NCI-H1417 treated with DMSO at 0.1 percent for 48 hours (cell line): ENCODE measurements around the gene STN1.

ENCODE experiments used
- DNase-seq: peaks from one replicate; lab custom pipeline; 2025; lab: John Stamatoyannopoulos, UW

The STN1 gene

DNA sequence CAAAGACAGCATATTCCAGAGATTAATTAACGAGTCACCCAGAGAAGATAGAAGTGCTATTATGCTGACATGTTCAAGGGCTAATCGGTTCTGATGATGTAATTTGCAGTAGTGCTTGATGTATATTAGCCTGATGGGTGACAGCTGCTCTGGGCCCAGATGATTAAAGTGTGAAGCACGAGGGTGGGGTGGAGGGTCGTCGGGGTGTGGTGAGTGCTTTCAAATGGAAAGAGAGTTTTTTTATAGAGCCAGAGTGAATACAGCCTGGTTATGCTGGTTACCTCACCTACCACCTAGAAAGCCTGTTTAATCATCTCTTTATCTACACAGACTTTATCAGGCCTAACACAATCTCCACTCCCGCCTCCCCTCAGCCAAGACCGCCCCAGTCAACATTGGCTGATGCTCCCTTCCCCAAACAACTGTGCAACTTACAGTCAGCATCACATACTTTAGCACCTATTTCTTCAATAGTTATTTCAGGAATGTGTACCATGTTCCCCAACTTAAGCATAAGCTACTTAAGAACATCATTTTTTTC, 11.5 kb upstream of the STN1 start:
- DNase-seq, result no peak

DNA sequence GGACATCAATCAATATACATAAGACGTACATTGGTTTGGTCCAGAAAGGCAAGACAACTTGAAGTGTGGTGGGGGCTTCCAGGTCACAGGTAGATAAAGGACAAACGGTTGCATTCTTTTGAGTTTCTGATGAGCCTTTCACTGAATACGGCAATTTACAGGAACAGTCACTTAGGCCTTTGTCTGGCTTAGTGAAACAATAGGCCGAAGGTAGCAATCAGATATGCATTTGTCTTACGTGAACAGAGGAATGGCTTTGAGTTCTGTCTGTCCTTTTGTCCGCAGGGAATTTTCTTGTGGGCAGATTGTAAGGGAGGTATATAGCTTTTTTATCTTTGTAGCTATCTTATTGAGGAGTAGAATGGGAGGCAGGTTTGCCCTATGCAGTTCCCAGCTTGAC, 10.8 kb upstream of the STN1 start:
- no peak for DNase-seq

DNA sequence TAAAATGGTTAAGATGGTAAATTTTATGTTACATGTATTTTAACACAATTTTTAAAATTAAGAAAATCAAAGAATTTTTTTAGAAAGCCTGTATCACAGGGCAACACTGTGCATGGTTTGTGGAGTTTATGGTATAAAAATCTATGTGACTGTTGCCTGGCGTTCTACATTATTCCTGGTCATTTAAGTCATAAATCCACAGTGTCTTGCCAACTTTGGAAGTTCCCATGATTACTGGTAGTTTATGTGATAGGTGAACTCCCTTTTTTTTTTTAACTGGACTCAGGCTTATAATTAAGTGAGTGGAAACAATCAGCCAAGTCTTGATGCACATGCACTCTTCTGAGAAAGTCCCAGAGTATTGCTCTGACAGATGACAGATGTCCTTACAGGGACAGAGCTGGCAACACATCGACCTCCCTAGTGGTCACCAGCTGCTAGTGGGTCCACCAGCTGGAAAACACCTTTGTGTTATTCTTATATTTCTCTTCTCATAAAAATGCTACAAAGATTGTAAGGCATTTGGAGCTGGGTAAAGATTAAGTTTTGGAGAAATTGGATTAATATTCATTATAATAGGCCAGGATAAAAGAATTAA, 8.8 kb upstream of the STN1 start:
- DNase-seq, result no peak

DNA sequence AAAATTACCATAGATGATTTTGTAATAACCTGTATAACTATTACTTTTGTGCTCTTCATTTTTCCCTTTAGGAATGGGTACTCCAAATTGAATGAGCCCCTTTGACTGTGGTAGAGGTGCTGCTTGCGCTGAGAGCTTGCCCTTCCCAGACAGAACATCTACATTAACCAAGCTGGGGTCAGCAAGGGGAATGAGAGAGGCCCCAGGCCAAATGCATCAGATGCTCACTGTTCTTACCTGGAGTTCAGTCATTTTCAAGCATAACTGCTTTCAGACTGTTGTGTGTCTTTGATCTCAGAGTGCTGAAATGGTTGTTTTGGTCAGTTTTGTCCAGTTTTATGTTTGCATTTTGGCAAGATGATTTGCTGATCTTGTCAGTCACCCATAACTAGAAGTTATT, 7.6 kb upstream of the STN1 start:
- DNase-seq, result no peak

DNA sequence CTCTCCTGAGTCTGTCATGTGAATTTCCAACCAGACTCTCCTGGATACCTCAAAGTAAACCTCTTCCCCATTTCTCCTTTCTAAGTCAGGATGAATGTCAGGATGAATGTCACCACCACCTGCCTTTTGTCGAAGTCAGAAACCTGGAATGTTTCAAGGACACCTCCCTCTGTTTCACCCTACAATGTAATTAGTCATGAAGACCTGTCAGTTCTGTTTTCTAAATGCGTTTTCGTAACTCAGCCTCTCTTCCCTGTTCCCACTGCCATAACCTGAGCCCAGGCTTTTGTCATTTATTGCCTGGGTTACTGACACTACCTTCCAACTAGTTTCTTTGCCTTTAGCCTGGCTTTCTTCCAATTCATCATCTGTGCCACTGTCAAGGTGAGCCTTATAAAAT, 5.5 kb upstream of the STN1 start:
- no peak for DNase-seq

DNA sequence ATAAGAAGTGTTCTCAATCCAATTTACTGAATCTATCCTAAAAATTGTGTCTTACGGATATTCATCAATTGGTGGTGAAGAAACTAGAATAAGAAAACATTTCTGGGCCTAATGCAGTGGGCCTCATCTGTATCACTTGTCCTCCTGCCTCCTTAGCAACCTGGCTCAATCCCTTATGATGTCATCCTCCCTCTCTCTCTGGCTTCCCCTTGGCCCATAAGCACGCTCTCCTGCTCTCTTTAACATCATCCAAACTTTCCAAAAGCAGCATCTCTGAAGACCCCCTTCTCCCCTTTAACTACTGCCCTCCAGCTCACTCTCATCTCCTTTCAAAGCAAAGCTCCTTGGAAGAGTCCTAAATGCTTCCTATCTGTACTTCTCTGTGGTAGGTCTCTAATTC, 4.7 kb upstream of the STN1 start:
- no peak for DNase-seq

DNA sequence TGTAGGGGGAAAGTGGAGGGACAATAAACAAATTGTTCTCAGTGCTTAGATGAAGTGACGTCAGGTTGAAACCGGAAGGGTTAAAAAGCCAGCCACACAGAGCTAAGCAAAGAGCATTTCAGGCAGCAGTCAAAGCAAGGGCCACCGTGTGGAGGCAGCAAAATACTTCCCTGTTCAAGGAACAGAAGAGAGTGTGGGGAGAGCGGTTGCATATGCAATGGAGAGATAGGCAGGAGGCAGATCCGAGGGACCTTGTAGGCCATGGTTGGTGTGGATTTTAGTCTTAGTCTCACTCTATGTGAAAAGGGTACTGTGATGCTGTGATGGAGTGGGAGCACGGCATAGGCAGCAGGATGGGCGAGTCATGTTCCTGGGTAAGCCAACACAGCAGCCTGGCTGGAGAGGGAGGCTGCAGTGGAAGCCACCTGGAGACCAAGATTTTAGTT, 3.8 kb upstream of the STN1 start:
- DNase-seq, result no peak

DNA sequence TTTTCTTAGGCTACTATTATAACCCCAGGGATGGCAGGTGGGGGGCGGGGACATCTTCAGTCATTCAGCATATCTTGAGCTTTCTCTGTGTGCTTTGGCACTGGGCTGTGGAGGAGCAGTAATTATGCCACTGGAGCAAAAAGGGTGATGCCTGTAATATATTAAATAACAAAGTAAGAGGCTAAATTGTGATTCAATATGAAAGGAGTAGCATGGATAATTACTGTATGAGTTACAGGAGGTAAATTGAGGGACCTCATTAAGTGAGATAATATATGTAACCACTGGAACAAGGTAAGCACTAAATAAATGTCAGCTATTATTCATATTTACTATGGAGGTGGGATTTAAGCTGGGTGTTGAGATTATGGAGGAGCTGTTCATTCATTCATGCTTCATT, 3.3 kb upstream of the STN1 start:
- no peak for DNase-seq

DNA sequence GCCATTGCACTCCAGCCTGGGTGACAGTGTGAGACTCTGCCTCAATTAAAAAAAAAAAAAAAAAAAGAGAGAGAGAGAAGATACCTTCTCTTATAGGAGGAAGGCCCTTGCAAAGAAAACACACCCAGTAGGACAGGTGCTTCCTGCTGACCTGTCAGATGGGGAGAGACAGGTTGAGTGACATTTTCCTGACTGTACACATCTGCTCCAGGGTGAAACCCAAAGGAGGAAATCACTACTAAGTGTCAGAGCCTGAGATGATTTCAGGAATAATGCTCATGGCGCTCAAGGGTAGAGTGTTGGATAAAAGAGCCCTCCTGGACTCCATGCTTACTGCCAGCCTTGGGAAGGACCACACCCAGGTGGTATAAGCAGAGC, 1.7 kb upstream of the STN1 start:
- no peak for DNase-seq

DNA sequence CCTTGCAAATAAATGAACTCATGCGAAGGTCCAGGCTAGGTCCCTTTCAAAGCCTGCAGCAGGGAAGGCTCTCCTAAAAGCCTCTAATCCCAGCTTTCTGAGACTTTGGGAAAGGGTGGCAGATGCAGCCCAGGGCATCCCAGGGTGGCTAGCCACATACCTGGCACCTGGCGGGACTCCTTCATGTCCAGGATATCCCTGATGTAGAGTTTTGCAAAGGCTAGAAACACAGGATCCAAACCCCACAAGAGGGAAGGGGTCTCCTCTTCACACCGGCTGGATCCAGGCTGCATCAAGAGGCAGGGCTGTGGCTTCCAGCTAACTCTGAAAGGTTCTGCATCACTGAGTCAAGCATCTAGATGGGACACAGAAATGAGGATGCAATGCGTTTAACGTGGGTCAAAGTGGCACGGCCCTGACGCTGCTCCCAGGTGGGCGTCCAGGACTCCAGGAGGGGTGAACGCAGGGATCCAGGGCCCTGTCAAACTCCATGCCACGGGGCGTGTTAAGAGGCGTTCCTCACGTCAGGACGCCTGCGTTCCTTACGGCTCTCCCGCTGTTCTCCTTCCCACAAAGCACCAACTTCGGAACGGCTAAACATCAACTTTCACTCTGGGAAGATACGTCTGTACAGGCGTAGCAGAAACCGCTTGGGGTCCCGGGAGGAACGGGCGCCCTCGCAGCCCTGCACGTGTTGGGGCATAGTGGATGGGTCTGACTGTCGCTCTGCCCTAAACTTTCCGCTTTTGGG, 507 bp downstream of the STN1 start:
- no peak for DNase-seq

DNA sequence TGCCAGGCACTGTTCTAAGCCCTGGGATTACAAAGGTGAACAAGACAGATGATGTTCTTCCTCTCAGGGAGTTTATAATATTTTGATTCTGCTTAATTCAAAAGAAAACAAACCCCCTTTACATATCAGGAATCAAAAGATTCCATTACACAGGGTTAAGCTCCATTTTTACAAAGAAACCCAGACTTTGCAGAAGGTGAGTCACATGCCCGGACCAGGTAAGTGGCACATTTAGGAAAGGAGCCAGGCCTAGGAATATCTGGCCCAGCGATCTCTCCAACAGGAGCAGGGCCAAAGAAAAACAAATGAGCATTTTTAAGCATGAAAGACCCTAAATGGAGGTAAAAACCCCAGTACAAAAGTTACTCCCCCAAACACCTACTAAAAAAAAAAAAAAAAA, 1.1 kb downstream of the STN1 start:
- DNase-seq, result no peak

DNA sequence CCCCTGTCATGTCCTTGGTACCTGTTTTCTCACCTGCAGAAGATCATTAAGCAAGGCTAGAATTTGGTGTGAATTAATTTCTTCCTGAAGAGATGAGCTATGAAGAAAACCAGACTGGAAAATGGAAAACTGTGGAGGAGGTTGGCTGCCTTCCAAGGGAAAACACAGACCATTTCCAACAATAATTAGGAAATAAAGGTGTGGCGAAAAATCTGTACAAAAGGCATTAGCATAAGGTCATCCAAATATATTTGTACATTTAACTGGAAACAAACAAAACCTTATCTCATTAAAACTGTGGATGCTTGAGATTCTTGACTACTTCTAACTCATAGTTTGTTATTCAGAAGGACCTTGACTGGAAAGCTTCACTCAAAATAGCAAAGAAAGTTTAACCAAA, 1.7 kb downstream of the STN1 start:
- DNase-seq, result no peak

DNA sequence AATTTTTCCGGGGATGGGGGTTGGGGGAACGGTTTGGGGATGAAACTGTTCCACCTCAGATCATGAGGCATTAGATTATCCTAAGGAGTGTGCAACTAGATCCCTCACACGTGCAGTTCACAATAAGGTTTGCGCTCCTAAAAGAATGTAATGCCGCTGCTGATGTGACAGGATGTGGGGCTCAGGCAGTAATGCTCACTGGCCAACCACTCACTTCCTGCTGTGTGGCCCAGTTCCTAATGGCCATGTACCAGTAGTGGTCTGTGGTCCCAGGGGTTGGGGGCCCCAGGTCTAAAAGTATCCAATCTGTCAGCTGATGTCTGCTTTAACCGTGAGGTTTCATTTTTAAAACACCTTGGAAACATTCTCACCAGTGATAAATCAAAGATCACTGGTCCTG, 2.2 kb downstream of the STN1 start:
- no peak for DNase-seq

DNA sequence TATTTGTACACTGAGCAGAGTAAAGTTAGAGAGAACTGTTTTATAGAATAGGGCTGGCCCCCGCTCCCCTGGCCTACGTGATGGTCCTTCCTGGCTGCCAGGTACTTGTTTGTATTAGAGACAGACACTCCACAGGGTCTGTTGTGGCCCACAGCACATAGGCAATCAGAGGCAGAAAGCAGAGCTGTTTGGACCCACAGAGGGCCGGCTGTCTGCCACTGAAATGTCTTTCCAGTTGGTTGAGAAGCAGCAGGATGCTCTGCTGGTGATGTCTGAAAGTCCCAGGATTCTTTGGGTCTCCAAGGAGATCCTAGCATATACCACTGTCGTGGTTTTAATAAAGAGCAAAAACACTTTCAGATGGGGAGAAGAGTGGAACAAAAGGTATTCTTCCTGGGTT, 5.2 kb downstream of the STN1 start:
- no peak for DNase-seq

DNA sequence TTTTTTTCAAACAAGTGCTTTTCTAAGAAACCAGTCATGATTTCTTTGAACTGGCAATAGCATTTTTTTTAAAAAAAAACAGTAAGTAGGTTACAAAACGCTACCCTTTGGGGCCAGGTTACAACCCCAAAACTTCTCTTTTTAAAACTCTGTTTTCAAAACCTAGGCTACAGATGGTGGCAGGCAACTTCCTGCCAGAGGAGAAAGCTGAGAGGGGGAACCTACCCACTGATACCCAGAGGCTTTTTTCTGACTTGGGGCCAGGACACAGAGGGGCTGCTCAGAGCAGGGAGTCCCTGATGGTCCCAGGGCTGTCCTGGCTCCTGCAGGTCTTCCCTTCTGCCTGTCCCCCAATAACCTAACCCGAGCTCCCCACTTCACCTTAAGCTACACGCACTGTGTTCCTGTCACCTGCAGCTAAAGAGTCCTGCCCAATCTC, 6.9 kb downstream of the STN1 start:
- DNase-seq, result no peak

DNA sequence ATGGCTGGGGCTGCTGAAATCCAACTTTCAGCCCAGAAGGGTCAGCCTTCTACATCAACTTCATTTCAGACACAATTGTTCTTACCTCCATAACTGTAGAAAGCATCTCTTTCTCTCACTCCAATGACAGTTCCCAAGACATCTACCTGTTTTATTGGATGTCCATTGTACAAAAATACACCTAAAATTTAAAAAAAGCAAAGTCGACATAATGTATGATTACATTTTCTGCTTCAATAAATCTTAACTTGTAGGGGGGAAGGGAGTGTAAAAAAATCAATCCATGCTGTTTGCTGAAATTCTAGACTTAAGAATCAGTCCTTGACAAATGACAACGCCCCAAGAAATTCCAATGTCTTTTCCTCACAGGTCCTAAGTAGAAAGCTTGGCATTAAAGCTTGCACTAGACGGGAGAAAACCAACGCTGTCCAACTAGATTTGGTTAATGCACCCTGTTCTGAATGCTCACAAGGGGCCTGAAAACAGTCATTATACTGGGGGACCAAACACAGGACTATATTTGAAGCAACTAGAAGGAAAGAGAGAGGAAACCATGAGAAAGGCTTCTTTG, 7.5 kb downstream of the STN1 start:
- DNase-seq, result no peak

DNA sequence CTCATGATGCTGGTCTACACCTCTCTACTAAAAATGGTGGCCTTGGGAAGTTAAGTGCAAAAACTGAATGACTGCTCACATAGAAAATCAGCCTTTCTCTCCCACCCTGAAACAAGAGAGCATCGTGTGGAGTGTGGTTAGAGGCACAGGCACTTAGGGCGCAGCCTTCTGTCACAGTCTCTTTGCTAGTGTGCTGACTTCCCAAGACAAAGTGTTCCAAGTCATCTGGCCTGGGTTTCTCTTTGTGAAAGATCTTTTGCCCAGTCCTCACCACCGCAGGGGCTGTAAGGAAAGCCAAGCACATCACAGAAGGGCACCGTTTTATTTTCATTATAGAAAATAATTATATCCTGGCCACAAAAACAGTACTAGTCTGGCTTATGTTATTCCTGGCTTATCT, 12.5 kb downstream of the STN1 start:
- no peak for DNase-seq

DNA sequence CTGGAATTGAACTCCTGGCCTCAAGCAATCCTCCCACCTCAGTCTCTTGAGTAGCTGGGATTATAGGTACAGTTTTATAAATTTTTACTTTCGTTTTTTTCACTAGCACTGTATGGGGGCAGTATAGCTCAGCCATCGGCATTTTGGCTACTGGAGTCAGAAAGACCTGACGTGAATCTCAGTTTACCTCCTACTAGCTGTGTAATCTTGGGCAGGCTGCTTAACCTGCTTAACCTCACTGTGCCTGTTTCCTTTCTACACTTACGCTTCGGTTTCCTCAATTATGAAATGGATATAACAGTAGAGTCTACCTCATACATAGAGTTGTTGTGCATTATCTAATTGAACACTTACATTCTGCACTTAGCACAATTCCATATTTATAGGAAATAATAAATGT, 16.7 kb downstream of the STN1 start:
- DNase-seq, result no peak

DNA sequence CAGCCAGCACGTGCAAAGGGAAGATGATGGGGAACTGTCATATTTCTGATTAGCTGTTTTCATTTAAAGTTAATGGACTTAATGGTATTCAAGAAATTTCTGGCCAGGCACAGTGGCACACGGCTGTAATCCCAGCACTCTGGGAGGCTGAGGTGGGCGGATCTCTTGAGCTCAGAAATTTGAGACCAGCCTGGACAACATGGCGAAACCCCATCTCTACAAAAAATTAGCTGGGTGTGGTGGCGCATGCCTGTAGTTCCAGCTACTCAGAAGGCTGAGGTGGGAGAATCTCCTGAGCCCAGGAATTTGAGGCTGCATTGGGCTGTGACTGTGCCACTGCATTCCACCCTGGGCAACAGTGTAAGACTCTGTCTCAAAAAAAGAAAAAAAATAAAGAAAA, 18.7 kb downstream of the STN1 start:
- DNase-seq, result no peak

DNA sequence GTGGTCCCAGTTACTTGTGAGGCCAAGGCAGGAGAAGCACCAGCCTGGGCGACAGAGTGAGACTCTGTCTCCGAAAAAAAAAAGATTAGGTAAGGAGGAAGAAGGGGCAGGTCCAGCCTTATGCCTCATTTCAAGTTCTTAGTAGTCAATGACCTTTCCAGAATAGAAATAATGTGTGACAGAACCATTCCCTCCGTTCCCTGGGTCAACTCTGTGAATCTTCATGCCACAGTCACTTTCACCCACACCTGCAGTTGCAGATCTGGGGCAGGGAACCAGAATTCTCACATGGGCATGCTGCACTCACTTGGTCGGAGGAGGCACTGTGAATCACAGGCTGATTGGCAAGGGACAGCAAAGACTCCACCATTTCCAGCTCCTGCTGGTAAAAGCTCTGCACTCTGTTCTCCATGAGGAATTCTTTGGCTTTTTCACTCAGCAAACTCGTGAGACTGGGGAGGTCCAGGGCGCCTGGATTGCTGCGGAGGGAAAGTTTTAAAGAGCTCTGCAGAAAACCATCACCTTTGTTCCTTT, 20.7 kb downstream of the STN1 start:
- no peak for DNase-seq

DNA sequence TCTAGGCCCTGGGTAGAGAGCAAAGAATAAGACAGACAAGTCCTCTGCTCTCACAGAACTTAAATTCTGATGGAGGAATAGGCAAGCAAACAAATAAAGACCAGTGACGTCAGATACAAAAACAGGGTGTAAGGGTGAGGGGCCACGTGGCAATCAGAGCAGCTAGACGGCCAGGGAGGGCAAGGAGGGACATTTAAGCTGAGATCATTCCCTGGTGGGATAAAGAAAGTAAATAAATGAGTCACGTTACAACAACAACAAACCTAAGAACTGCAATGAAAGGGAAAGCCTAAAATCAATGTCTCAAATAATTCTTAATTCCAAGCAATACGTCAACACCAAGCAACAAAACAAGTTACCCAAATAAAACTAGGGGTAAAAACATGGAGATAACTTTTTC, 21.8 kb downstream of the STN1 start:
- DNase-seq, result no peak

DNA sequence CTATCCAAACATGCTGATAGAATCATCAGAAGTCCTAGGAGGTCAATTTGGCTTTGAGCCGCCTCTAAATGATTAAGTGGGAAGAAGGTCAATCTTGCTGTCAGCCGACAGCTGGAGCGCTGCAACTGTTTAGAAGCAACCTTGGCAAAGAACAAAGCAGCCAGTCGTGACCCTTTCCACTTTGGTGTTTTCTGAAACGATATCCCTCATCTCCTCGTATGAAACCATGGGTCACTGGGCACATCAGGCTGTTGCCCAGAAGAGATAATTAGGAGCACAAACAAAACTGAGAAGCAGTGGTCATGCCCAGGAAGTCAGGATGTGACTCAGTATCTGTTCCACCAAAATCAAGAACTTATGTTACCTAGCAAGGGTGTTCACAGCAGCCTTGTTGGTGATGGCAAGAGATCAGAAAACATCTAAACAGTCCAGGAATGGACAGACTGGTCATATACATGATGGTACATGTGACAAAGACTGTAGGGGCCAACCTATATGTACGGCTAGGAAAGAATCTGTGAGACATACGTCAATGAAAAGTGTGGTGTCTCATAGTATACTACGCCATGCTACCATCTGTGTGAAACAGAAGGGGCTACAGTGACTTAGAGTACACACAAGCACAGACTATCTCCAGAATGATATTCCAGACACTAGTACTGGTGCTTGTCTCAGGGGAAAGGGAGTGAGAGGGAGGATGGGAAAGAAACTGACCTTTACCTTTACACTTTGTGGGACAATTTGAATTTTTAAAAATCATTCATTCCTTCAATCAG, 22.4 kb downstream of the STN1 start:
- no peak for DNase-seq
